ENCODE results near the gene EEFSEC.

The EEFSEC gene

GRCh38 chr3:128275316-128276145 is 122.2 kb downstream of the EEFSEC start:
- DNase-seq: no peak

- DNase-seq: no peak
Measured at GRCh38 chr3:128276146-128276435, 122.8 kb downstream of the EEFSEC start.

GRCh38 chr3:128276577-128277183 is 123.4 kb downstream of the EEFSEC start:
- DNase-seq: no peak

- no peak for DNase-seq
Measured at GRCh38 chr3:128277378-128278069, 124.2 kb downstream of the EEFSEC start.

- DNase-seq: no peak
Measured at GRCh38 chr3:128278130-128278529, 124.8 kb downstream of the EEFSEC start.

GRCh38 chr3:128278761-128279600 is 125.7 kb downstream of the EEFSEC start:
- peak; percentile 88 for DNase-seq

GRCh38 chr3:128279601-128279880 is 126.3 kb downstream of the EEFSEC start:
- no peak for DNase-seq

GRCh38 chr3:128280481-128281052 is 127.3 kb downstream of the EEFSEC start:
- DNase-seq: no peak

- DNase-seq: no peak
Measured at GRCh38 chr3:128281056-128281455, 127.8 kb downstream of the EEFSEC start.

- DNase-seq: no peak
Measured at GRCh38 chr3:128281461-128282367, 128.4 kb downstream of the EEFSEC start.

GRCh38 chr3:128282380-128283196 is 129.3 kb downstream of the EEFSEC start:
- peak; percentile 27 for DNase-seq

GRCh38 chr3:128283421-128283820 is 130.1 kb downstream of the EEFSEC start:
- DNase-seq: no peak

GRCh38 chr3:128285042-128285966 is 132.0 kb downstream of the EEFSEC start:
- no peak for DNase-seq

- DNase-seq: no peak
Measured at GRCh38 chr3:128285967-128286321, 132.7 kb downstream of the EEFSEC start.

GRCh38 chr3:128286691-128287090 is 133.4 kb downstream of the EEFSEC start:
- DNase-seq: no peak

GRCh38 chr3:128287216-128287615 is 133.9 kb downstream of the EEFSEC start:
- no peak for DNase-seq

GRCh38 chr3:128289534-128289933 is 136.3 kb downstream of the EEFSEC start:
- no peak for DNase-seq

- no peak for DNase-seq
Measured at GRCh38 chr3:128290484-128290883, 137.2 kb downstream of the EEFSEC start.

- no peak for DNase-seq
Measured at GRCh38 chr3:128293930-128294329, 140.6 kb downstream of the EEFSEC start.

GRCh38 chr3:128294999-128295468 is 141.8 kb downstream of the EEFSEC start:
- no peak for DNase-seq

Data from fibroblast of skin of right biceps (primary cell).